Measurements from ENCODE around the gene GAREM1. TPM values are rescaled to one million over a fixed set of nuclear protein-coding genes. Genes with fewer than 3 reads are reported as not detected.

Gene GAREM1
- total and polyA plus RNA-seq, 2 donors (not counting 3 experiments of a cell fraction or from before 2014, with no cell fraction given) = 0.69 to 1.0 TPM

DNA sequence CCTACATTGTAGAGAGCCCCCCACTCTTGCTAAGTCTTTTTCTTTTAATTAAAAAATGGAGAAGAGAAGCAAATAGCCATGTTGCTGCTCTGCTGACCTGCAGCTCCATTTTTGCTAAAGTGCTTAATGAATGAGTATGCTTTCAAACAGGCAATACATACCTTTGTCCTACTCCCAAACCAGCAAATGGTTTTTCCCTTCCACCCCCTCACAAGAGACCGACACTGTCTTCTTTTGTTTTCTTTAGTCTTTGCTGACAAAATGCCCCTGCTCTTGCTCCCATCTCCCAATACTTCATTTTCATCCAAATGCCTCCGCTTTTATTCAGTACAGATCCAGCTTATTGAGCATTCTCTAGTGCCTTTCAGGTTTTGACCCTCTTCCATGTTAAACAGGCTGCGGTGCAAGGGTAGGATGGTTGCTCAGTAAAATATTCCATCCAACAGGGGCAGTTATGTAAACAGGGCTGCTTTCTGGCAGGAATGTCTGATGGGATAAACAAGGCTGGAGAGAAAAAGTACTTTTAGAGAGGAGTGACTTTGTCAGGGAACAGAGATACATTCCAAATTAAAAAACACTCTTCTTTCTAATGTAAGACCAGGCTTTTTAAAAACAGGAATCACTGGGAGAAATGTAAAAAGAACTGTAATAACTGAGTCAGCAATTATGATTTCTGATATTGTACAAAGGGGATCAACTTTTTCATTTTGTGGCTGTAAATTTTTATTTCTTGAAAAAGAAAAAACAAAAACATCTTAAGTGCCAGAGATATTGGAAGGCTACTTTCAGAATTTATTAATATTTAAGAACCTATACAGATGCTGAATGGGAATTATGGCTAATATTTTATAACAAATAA lies 144.0 kb downstream of the GAREM1 start:
- BruUV-seq (replicated peaks) = no TSS peak
- H3K9ac ChIP-seq (replicated peaks; ENCODE audit: extremely low read depth, insufficient read depth, low read length) = no peak overlapping the region
- CTCF ChIA-PET = interaction anchor here (0.8 kb wide), 2 partner anchors 37 to 144 kb away, joined by 3 read pairs; partner anchors contain the start of gene GAREM1
- POLR2A ChIA-PET = no interaction called here
- H3K27ac ChIP-seq (ENCODE audit: insufficient read depth, low read depth, low read length) = no peak overlapping the region
- intact Hi-C loops (cut with micrococcal nuclease) (no loop called here), dilution Hi-C loops (cut with MboI; ENCODE audit: extremely low pct_ligation_motif_present, low sequenced_read_pairs) (no loop called here)
- H3K4me3 ChIP-seq (replicated peaks in 1 of 3; ENCODE audit: insufficient read depth in 1 of 3, low read depth in 1 of 3, low read length in 3 of 3) = no peak overlapping the region
- no peaks in the 10 kb centered on the region for H3K9me1 ChIP-seq (replicated peaks; ENCODE audit: control insufficient read depth, extremely low read depth, insufficient read depth, low read length)
- no peak overlapping the region for H3K4me2 ChIP-seq (ENCODE audit: insufficient read depth, low read length)
- H3K4me1 ChIP-seq (ENCODE audit: control insufficient read depth, extremely low read depth, insufficient read depth, low read length) = no peaks in the 10 kb centered on the region
- DNase-seq (ENCODE audit: low read depth, low spot score) (no peak), FAIRE-seq (no peak)
- H2AFZ ChIP-seq (ENCODE audit: low read depth, low read length) = no peak overlapping the region
- no peaks in the 10 kb centered on the region for H3K79me2 ChIP-seq (ENCODE audit: control insufficient read depth, insufficient read depth, low read length)
- TF ChIP-seq FOS (IDR thresholded peaks at IDR 0.05; ENCODE audit: borderline replicate concordance, insufficient read depth, low read length) (no peak), POLR2A (IDR thresholded peaks at IDR 0.05; ENCODE audit: low read depth, low read length) (no peak), POLR2AphosphoS5 (IDR thresholded peaks at IDR 0.05; ENCODE audit: insufficient read depth, low read depth, low read length) (no peak), EZH2 (IDR thresholded peaks at IDR 0.05; ENCODE audit: borderline replicate concordance, low read depth, low read length, severe bottlenecking) (no peak), MYC (IDR thresholded peaks at IDR 0.05; ENCODE audit: low read depth, low read length) (no peak), JUN (IDR thresholded peaks at IDR 0.05; ENCODE audit: borderline replicate concordance, insufficient read depth, insufficient read length, low read depth) (no peak), GATA2 (IDR thresholded peaks at IDR 0.05; ENCODE audit: insufficient read depth, insufficient read length, low read depth, low read length) (no peak)
- TF ChIP-seq, protein P1, sequence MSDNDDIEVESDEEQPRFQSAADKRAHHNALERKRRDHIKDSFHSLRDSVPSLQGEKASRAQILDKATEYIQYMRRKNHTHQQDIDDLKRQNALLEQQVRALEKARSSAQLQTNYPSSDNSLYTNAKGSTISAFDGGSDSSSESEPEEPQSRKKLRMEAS (IDR thresholded peaks at IDR 0.05; ENCODE audit: insufficient read depth, insufficient read length) = no peak
- TF ChIP-seq, protein P2, sequence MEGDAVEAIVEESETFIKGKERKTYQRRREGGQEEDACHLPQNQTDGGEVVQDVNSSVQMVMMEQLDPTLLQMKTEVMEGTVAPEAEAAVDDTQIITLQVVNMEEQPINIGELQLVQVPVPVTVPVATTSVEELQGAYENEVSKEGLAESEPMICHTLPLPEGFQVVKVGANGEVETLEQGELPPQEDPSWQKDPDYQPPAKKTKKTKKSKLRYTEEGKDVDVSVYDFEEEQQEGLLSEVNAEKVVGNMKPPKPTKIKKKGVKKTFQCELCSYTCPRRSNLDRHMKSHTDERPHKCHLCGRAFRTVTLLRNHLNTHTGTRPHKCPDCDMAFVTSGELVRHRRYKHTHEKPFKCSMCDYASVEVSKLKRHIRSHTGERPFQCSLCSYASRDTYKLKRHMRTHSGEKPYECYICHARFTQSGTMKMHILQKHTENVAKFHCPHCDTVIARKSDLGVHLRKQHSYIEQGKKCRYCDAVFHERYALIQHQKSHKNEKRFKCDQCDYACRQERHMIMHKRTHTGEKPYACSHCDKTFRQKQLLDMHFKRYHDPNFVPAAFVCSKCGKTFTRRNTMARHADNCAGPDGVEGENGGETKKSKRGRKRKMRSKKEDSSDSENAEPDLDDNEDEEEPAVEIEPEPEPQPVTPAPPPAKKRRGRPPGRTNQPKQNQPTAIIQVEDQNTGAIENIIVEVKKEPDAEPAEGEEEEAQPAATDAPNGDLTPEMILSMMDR (IDR thresholded peaks at IDR 0.05; ENCODE audit: extremely low read depth in 1 of 2, insufficient read depth in 1 of 2, low read depth in 1 of 2, low read length in 2 of 2) = no peak
- H3K27me3 ChIP-seq (ENCODE audit: control insufficient read depth in 2 of 2, insufficient read depth in 2 of 2, low read length in 2 of 2) = peaks cover 0 to 2% of the 10 kb centered on the region in 2 experiments
- no peaks in the 10 kb centered on the region for H4K20me1 ChIP-seq (replicated peaks; ENCODE audit: control insufficient read depth, extremely low read depth, insufficient read depth, low read length)
- no peaks in the 10 kb centered on the region for H3K36me3 ChIP-seq (ENCODE audit: control insufficient read depth in 2 of 2, extremely low read depth in 1 of 2, insufficient read depth in 2 of 2, low read length in 2 of 2)
- no peaks in the 10 kb centered on the region for H3K9me3 ChIP-seq (replicated peaks; ENCODE audit: control insufficient read depth, insufficient read depth, low read length)

Data from endothelial cell of umbilical vein (primary cell).